HepG2 (cell line): ENCODE results near the gene IFNLR1.

ENCODE experiments used
- HCFC1 ChIP-seq: fragments of 150-350 bp; IDR thresholded peaks from 2 replicates; pipeline ENCODE4 v1.6.1; 2014; ENCODE audit warnings: low read depth, low read length
- HOMEZ ChIP-seq: IDR thresholded peaks from 2 replicates; pipeline ENCODE4 v1.6.1; 2016; ENCODE audit warnings: low read depth
- MAF1 ChIP-seq: sonication (generic); formaldehyde crosslinking; IDR thresholded peaks from 2 replicates; pipeline ENCODE4 v1.5.0; 2020; ENCODE audit warnings: missing genetic modification reagents, borderline replicate concordance
- REPIN1 ChIP-seq: sonication (generic); formaldehyde crosslinking; IDR thresholded peaks from 2 replicates; pipeline ENCODE4 v1.8.0; 2022; ENCODE audit warnings: missing genetic modification reagents, low read depth, mild to moderate bottlenecking, borderline replicate concordance
- THAP11 ChIP-seq: IDR thresholded peaks from 2 replicates; pipeline ENCODE4 v1.6.1; 2016; ENCODE audit warnings: missing biosample characterization, missing genetic modification reagents
- ZNF296 ChIP-seq: sonication (generic); formaldehyde crosslinking; conservative IDR thresholded peaks from 2 replicates; pipeline ENCODE4 v1.5.0; 2020; ENCODE audit warnings: mild to moderate bottlenecking, missing genetic modification reagents
- ZNF318 ChIP-seq: sonication (generic); formaldehyde crosslinking; IDR thresholded peaks from 2 replicates; pipeline ENCODE4 v1.4.0; 2020; ENCODE audit warnings: mild to moderate bottlenecking, missing genetic modification reagents
- TF ChIP-seq, protein P1 (sequence below): sonication (generic); formaldehyde crosslinking; IDR thresholded peaks from 2 replicates; pipeline ENCODE4 v1.4.0; 2020; ENCODE audit warnings: mild to moderate bottlenecking, missing genetic modification reagents

DNA sequence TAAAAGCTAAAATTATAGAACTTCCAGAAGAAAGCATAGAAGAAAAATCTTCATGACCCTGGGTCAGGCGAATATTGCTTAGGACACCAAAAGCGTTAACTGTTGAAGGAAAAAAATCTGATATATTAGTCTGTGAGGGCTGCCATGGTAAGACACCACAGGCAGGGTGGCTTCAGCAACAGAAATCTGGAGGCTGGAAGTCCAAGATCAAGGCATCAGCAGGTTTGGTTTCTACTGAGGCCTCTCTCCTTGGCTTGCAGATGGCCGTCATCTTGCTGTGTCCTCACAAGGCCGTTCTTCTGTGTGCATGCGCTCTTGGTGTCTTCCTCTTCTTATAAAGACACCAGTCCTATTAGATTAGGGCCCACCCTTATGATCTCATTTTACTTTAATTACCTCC, 14.5 kb downstream of the IFNLR1 start:
- TF ChIP-seq ZNF296 (CRISPR knock-in tag): no peak
- TF ChIP-seq ZNF318 (CRISPR knock-in tag): no peak
- TF ChIP-seq, protein P1, sequence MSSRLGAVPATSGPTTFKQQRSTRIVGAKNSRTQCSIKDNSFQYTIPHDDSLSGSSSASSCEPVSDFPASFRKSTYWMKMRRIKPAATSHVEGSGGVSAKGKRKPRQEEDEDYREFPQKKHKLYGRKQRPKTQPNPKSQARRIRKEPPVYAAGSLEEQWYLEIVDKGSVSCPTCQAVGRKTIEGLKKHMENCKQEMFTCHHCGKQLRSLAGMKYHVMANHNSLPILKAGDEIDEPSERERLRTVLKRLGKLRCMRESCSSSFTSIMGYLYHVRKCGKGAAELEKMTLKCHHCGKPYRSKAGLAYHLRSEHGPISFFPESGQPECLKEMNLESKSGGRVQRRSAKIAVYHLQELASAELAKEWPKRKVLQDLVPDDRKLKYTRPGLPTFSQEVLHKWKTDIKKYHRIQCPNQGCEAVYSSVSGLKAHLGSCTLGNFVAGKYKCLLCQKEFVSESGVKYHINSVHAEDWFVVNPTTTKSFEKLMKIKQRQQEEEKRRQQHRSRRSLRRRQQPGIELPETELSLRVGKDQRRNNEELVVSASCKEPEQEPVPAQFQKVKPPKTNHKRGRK: no peak
- TF ChIP-seq HOMEZ (CRISPR knock-in tag): no peak
- no peak for TF ChIP-seq THAP11 (CRISPR knock-in tag)
- no peak for TF ChIP-seq HCFC1
- TF ChIP-seq MAF1 (CRISPR knock-in tag): no peak
- no peak for TF ChIP-seq REPIN1 (CRISPR knock-in tag)
